Smooth muscle cell (in vitro differentiated cells): ENCODE results near the gene GOLGA8J. TPM values are rescaled to one million over a fixed set of nuclear protein-coding genes. Genes with fewer than 3 reads are reported as not detected.

Experiments used
- DNase-seq: peaks from one replicate; lab custom pipeline; 2025; ENCODE audit not compliant: unreplicated experiment; lab: John Stamatoyannopoulos, UW
- H2AFZ ChIP-seq: fragments of 200-600 bp; sonication (generic); 2 replicates; pipeline ENCODE4 v1.6.0; 2016; ENCODE audit warnings: antibody characterized with exemption, low read depth, mild to moderate bottlenecking
- H3F3A ChIP-seq: fragments of 200-600 bp; sonication (generic); 2 replicates; pipeline ENCODE4 v1.6.0; 2017; ENCODE audit warnings: antibody characterized with exemption, low read depth
- H3K27ac ChIP-seq: fragments of 200-600 bp; sonication (generic); 2 replicates; pipeline ENCODE4 v1.5.1; 2016; ENCODE audit warnings: low read depth, mild to moderate bottlenecking
- H3K27me3 ChIP-seq: fragments of 200-600 bp; sonication (generic); 2 replicates; pipeline ENCODE4 v1.6.1; 2016; ENCODE audit warnings: low read depth, mild to moderate bottlenecking
- H3K36me3 ChIP-seq: fragments of 200-600 bp; sonication (generic); 2 replicates; pipeline ENCODE4 v1.5.1; 2016; ENCODE audit warnings: low read depth
- H3K4me1 ChIP-seq: fragments of 200-600 bp; sonication (generic); 2 replicates; pipeline ENCODE4 v1.5.1; 2016; ENCODE audit warnings: low read depth
- H3K4me2 ChIP-seq: fragments of 200-600 bp; sonication (generic); 2 replicates; pipeline ENCODE4 v1.6.0; 2016; ENCODE audit warnings: mild to moderate bottlenecking
- H3K4me3 ChIP-seq: fragments of 200-600 bp; sonication (generic); 2 replicates; pipeline ENCODE4 v1.5.1; 2016; ENCODE audit warnings: mild to moderate bottlenecking
- H3K79me2 ChIP-seq: fragments of 200-600 bp; sonication (generic); 2 replicates; pipeline ENCODE4 v1.6.0; 2016; ENCODE audit warnings: low read depth, mild to moderate bottlenecking
- H3K9ac ChIP-seq: fragments of 200-600 bp; sonication (generic); 2 replicates; pipeline ENCODE4 v1.6.0; 2016; ENCODE audit warnings: low read depth
- H3K9me3 ChIP-seq: fragments of 200-600 bp; sonication (generic); replicated peaks from 2 replicates; pipeline ENCODE4 v1.5.1; 2016; ENCODE audit warnings: low read depth
- H4K20me1 ChIP-seq: fragments of 200-600 bp; sonication (generic); 2 replicates; pipeline ENCODE4 v1.6.0; 2016; ENCODE audit warnings: low read depth
- WGBS: methylation state at CpG from one replicate; pipeline ENCODE4 v1.1.7; 2016; ENCODE audit warnings: low lambda C conversion rate; 5-methylcytosine and 5-hydroxymethylcytosine counted together
- polyA plus RNA-seq: library from polyadenylated mRNA; unstranded; fragments of >200 nt; fragmentation: Nextera tagmentation; extraction: Ambion mirVana; gene quantifications from 2 replicates; pipeline ENCODE4 v1.2.1, GENCODE V29; 2016
- total RNA-seq: library from RNA; depleted of rRNA; stranded (reverse); fragments of >200 nt; gene quantifications from 2 replicates; pipeline ENCODE4 v1.2.3, GENCODE V29; 2014
- TF ChIP-seq, protein P1 (sequence below): fragments of 200-600 bp; sonication (generic); IDR thresholded peaks from 2 replicates; pipeline ENCODE4 v1.5.1; 2017; ENCODE audit warnings: borderline replicate concordance, mild to moderate bottlenecking, antibody characterized with exemption; ENCODE audit not compliant: insufficient read depth, poor library complexity, severe bottlenecking

GOLGA8J gene
- total and polyA plus RNA-seq, 2 experiments from 2014 or later = not detected

DNA sequence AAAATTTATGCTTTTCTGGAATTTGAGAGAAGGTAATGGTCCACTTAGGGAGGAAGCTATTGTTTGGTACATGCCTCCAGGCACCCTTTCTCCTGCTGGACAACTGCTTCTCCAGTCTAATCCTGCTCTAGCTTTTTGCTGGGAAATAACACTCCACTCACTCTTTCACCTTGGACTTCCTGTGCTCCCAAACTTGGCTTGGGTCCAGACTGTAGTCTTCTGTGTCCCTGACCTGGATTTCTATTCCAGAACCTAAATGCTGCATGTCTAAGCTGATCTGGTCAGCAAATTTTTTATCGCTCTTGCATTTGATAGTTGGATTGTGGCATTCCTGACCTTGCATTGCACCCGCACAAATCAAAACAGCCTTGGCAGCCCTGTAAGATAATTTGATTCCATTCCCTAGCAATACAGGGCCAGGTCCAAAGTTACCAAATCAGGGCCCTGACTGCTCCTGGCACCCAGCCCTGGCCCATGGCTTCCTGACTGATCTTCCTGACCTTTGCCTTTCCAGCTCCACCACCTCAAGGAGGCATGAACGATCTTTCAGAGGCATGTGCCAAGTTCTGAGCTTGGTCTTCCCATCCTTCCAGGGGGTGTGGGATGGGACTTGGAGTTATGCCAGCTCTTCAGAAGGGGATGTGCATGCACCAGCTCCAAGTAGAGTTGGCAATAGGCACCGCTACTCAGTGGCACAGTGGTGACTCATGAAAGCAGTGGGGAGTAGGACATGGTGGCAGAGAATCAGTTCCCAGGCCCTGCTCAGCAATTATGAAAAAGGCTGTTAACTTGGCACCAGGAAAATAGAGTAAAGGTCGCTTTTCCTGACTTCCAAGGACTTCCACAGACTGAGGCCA is 43.9 kb upstream of the GOLGA8J start:
- Histone ChIP-seq H4K20me1 (no peaks in the 10 kb centered on the region), H3K27ac (no peak overlapping the region), H3K79me2 (no peaks in the 10 kb centered on the region), H3K4me3 (no peak overlapping the region), H3K4me1 (peaks cover 5% of the 10 kb centered on the region), H3K4me2 (no peak overlapping the region), H3F3A (no peaks in the 10 kb centered on the region), H3K27me3 (no peaks in the 10 kb centered on the region), H3K36me3 (no peaks in the 10 kb centered on the region), H3K9ac (no peak overlapping the region), H2AFZ (no peak overlapping the region), H3K9me3 (no peaks in the 10 kb centered on the region)
- DNase-seq = no peak
- TF ChIP-seq, protein P1, sequence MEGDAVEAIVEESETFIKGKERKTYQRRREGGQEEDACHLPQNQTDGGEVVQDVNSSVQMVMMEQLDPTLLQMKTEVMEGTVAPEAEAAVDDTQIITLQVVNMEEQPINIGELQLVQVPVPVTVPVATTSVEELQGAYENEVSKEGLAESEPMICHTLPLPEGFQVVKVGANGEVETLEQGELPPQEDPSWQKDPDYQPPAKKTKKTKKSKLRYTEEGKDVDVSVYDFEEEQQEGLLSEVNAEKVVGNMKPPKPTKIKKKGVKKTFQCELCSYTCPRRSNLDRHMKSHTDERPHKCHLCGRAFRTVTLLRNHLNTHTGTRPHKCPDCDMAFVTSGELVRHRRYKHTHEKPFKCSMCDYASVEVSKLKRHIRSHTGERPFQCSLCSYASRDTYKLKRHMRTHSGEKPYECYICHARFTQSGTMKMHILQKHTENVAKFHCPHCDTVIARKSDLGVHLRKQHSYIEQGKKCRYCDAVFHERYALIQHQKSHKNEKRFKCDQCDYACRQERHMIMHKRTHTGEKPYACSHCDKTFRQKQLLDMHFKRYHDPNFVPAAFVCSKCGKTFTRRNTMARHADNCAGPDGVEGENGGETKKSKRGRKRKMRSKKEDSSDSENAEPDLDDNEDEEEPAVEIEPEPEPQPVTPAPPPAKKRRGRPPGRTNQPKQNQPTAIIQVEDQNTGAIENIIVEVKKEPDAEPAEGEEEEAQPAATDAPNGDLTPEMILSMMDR = no peak
- WGBS = 89% methylated on average over 5 of the region's 5 CpGs

DNA sequence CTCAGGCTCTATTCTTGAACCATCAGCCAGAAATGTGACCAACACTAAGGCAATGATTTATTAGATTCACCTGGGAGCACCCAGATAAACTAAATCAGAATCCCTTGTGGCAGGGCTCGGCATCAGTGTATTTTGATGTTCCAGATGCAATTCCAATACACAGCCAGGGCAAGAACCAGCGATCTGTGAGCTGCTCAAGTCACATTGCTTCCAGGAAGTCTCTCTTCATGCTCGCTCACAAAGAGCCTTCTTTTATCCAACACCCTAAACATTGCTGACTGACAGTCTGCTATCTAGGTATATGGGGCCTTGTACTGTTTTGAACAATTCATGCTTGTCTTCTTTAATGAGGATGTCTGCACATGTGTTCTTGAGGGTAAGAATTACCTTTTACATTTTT is 40.9 kb upstream of the GOLGA8J start:
- Histone ChIP-seq H3K9ac (no peak overlapping the region), H3K36me3 (no peaks in the 10 kb centered on the region), H3K9me3 (no peaks in the 10 kb centered on the region), H3K4me3 (no peak overlapping the region), H4K20me1 (no peaks in the 10 kb centered on the region), H3K27ac (no peak overlapping the region), H3K79me2 (no peaks in the 10 kb centered on the region), H3K4me2 (no peak overlapping the region), H3K4me1 (peaks cover 5% of the 10 kb centered on the region), H3F3A (no peaks in the 10 kb centered on the region), H2AFZ (no peak overlapping the region), H3K27me3 (no peaks in the 10 kb centered on the region)
- TF ChIP-seq, protein P1 = no peak
- 80% methylated on average over 3 of the region's 3 CpGs for WGBS
- DNase-seq = no peak

DNA sequence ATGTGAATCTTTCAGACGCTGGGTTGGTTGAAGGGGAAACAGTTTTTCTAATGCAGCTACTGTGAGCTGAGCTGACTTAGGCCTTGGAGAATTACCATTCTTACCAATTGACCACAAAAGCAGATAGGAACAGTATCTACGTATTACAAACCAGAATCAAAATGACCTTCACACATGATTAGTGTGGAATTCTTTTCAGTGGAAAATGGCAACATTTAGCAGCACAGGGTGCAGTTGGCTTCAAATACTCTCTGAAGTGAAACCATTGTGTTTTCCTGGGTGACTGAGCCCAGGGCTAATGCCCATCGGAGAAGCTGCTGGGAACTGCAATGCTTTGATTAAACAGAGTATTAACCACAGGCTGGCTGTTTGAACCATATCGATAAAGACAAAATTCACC is 40.2 kb upstream of the GOLGA8J start:
- Histone ChIP-seq H3K4me1 (peaks cover 5% of the 10 kb centered on the region), H3F3A (no peaks in the 10 kb centered on the region), H4K20me1 (no peaks in the 10 kb centered on the region), H3K27me3 (no peaks in the 10 kb centered on the region), H2AFZ (no peak overlapping the region), H3K9me3 (no peaks in the 10 kb centered on the region), H3K4me3 (no peak overlapping the region), H3K36me3 (no peaks in the 10 kb centered on the region), H3K79me2 (no peaks in the 10 kb centered on the region), H3K9ac (no peak overlapping the region), H3K27ac (no peak overlapping the region), H3K4me2 (peak overlapping the region; percentile 42)
- DNase-seq = no peak
- 50% methylated on average over 4 of the region's 4 CpGs for WGBS
- TF ChIP-seq, protein P1 = no peak

DNA sequence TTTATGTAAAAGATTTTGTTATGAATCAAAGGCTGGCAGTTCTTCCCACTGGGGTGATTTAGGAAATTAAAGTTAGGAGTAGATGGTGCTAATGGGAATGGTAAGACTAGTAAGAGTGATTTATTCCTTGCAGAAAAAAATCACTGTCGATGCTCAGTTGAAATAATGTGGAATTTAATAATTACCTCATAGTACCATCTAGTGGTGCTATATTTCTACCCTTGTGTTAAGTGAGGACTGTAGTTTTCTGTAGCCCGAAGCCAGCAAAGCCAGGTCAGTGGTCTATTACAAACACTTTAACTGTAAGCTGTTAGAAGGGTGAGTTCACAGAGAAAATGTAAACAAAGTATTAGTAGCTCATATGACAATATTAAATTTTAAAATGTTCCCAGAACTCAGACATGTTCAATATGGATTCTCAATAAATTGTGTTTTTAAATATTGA is 39.5 kb upstream of the GOLGA8J start:
- TF ChIP-seq, protein P1 = no peak
- Histone ChIP-seq H3K9ac (no peak overlapping the region), H3F3A (no peaks in the 10 kb centered on the region), H3K4me1 (peaks cover 5% of the 10 kb centered on the region), H3K36me3 (no peaks in the 10 kb centered on the region), H3K27ac (no peak overlapping the region), H3K27me3 (no peaks in the 10 kb centered on the region), H3K4me2 (peak overlapping the region; percentile 42), H4K20me1 (no peaks in the 10 kb centered on the region), H3K9me3 (no peaks in the 10 kb centered on the region), H3K4me3 (no peak overlapping the region), H3K79me2 (no peaks in the 10 kb centered on the region), H2AFZ (no peak overlapping the region)
- DNase-seq = no peak
- 83% methylated on average over 2 of the region's 2 CpGs for WGBS
